Measurements from ENCODE around the gene CENPL. TPM values are rescaled to one million over a fixed set of nuclear protein-coding genes. Genes with fewer than 3 reads are reported as not detected.

CENPL gene
- total RNA-seq, 1 donor from 2014 or later, result 7.9 TPM

DNA sequence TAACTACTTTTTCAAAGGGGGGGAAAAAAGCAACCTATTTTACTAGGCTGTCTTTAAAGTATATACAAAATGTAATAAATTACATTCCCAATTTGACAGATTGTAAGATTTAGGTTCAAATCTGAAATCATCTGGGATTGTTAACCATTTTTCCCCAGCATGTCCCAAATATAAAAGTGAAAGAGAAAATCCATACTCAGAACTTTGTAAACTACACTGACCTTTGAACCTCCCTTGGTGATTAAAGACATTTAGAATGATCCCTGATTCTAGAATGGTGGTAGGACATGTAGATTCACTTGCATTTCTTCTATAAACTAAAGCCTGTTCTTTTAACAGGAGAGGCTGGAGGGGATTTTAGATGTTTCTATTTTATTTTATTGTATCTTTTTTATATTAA lies 70.9 kb downstream of the CENPL start:
- no peak overlapping the region for H3K27ac Mint-ChIP-seq (ENCODE audit: unreplicated experiment)
- no peaks in the 10 kb centered on the region for H3K4me1 Mint-ChIP-seq (ENCODE audit: unreplicated experiment)
- H3K4me3 Mint-ChIP-seq (ENCODE audit: unreplicated experiment), result no peak overlapping the region
- peaks cover 50% of the 10 kb centered on the region for H3K36me3 Mint-ChIP-seq (ENCODE audit: unreplicated experiment)
- TF ChIP-seq, protein P1, sequence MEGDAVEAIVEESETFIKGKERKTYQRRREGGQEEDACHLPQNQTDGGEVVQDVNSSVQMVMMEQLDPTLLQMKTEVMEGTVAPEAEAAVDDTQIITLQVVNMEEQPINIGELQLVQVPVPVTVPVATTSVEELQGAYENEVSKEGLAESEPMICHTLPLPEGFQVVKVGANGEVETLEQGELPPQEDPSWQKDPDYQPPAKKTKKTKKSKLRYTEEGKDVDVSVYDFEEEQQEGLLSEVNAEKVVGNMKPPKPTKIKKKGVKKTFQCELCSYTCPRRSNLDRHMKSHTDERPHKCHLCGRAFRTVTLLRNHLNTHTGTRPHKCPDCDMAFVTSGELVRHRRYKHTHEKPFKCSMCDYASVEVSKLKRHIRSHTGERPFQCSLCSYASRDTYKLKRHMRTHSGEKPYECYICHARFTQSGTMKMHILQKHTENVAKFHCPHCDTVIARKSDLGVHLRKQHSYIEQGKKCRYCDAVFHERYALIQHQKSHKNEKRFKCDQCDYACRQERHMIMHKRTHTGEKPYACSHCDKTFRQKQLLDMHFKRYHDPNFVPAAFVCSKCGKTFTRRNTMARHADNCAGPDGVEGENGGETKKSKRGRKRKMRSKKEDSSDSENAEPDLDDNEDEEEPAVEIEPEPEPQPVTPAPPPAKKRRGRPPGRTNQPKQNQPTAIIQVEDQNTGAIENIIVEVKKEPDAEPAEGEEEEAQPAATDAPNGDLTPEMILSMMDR (IDR thresholded peaks at IDR 0.05), result no peak
- no peaks in the 10 kb centered on the region for H3K9me3 Mint-ChIP-seq (ENCODE audit: unreplicated experiment)
- DNase-seq (ENCODE audit: extremely low spot score, unreplicated experiment), result no peak
- no peaks in the 10 kb centered on the region for H3K27me3 Mint-ChIP-seq (ENCODE audit: unreplicated experiment)

Other genes with a start within 250 kb of the CENPL start
- not detected in 2 replicates for gene SLC9C2, start 221.8 kb downstream of the CENPL start, total RNA-seq
- gene TEX50, start 189.5 kb downstream of the CENPL start, total RNA-seq, result not detected in 2 replicates
- 0.24 TPM in 1 of 2 replicates, not detected in the other for gene ANKRD45, start 155.0 kb downstream of the CENPL start, total RNA-seq
- 27.1 and 27.8 TPM in 2 replicates for gene KLHL20, start 109.9 kb downstream of the CENPL start, total RNA-seq
- 12.8 and 13.1 TPM in 2 replicates for gene DARS2, start 210 bp downstream of the CENPL start, total RNA-seq
- gene GAS5, start 43.1 kb upstream of the CENPL start, total RNA-seq, result 529 and 549 TPM in 2 replicates
- 15.0 and 15.3 TPM in 2 replicates for gene ZBTB37, start 43.5 kb upstream of the CENPL start, total RNA-seq
- 0.40 TPM in 1 of 2 replicates, not detected in the other for gene SERPINC1, start 92.4 kb upstream of the CENPL start, total RNA-seq
- 32.9 and 33.6 TPM in 2 replicates for gene RC3H1, start 197.5 kb upstream of the CENPL start, total RNA-seq